ENCODE results near the gene PTPRE.

PTPRE gene

GRCh38 chr10:127905001-127905847, 1.7 kb upstream of the PTPRE start:
- intact Hi-C loops (cut with DNase I; ENCODE audit: low total_unique reads): no loop called here
- DNase-seq: peak in 1 of 2 donors; percentile 42
- H3K36me3 ChIP-seq: no peaks in the 10 kb centered on the region

GRCh38 chr10:127905848-127906261, 1.0 kb upstream of the PTPRE start:
- intact Hi-C loops (cut with DNase I; ENCODE audit: low total_unique reads): loop anchor here (2.0 kb wide), 1 partner anchor 105 kb away; no protein-coding TSS in a partner anchor
- DNase-seq: no peak
- H3K4me3 ChIP-seq: no peak overlapping the region
- no peaks in the 10 kb centered on the region for H3K9me3 ChIP-seq
- no peaks in the 10 kb centered on the region for H3K36me3 ChIP-seq
- peaks cover 0 to 17% of the 10 kb centered on the region in 2 donors for H3K27me3 ChIP-seq
- peaks cover 0 to 24% (median 19%) of the 10 kb centered on the region in 4 donors for H3K4me1 ChIP-seq
- no peak overlapping the region for H3K27ac ChIP-seq
- no peak for TF ChIP-seq CTCF (IDR thresholded peaks at IDR 0.05)

More at GRCh38 chr10:127905001-127905847, 1.7 kb upstream of the PTPRE start:
- TF ChIP-seq CTCF (IDR thresholded peaks at IDR 0.05): no peak
- Histone ChIP-seq H3K4me3 (no peak overlapping the region), H3K9me3 (no peaks in the 10 kb centered on the region), H3K27ac (no peak overlapping the region), H3K4me1 (peaks cover 0 to 24% (median 19%) of the 10 kb centered on the region in 4 donors), H3K27me3 (peaks cover 0 to 17% of the 10 kb centered on the region in 2 donors)

GRCh38 chr10:127907411-127908105, 655 bp downstream of the PTPRE start:
- no peaks in the 10 kb centered on the region for H3K36me3 ChIP-seq
- DNase-seq: no peak
- H3K27ac ChIP-seq: peak overlapping the region; percentile 44 to 63
- peaks cover 0 to 24% (median 19%) of the 10 kb centered on the region in 4 donors for H3K4me1 ChIP-seq
- peaks cover 0 to 17% of the 10 kb centered on the region in 2 donors for H3K27me3 ChIP-seq
- no peak for TF ChIP-seq CTCF (IDR thresholded peaks at IDR 0.05)
- H3K4me3 ChIP-seq: peak overlapping the region; percentile 53 to 77
- no peaks in the 10 kb centered on the region for H3K9me3 ChIP-seq
- intact Hi-C loops (cut with DNase I; ENCODE audit: low total_unique reads): loop anchor here (2.0 kb wide), 1 partner anchor 103 kb away; no protein-coding TSS in a partner anchor

- Histone ChIP-seq H3K4me1 (peaks cover 0 to 24% (median 19%) of the 10 kb centered on the region in 4 donors), H3K4me3 (peak overlapping the region; percentile 53 to 77), H3K9me3 (no peaks in the 10 kb centered on the region), H3K36me3 (no peaks in the 10 kb centered on the region), H3K27me3 (peaks cover 0 to 17% of the 10 kb centered on the region in 2 donors), H3K27ac (no peak overlapping the region)
- intact Hi-C loops (cut with DNase I; ENCODE audit: low total_unique reads): no loop called here
- no peak for TF ChIP-seq CTCF (IDR thresholded peaks at IDR 0.05)
- DNase-seq: no peak
These were observed 1.4 kb downstream of the PTPRE start for GRCh38 chr10:127908106-127908958.

GRCh38 chr10:127908959-127909267, 2.0 kb downstream of the PTPRE start:
- no peak for TF ChIP-seq CTCF (IDR thresholded peaks at IDR 0.05)
- intact Hi-C loops (cut with DNase I; ENCODE audit: low total_unique reads): no loop called here
- no peak overlapping the region for H3K4me3 ChIP-seq
- no peak overlapping the region for H3K27ac ChIP-seq
- H3K9me3 ChIP-seq: no peaks in the 10 kb centered on the region
- H3K4me1 ChIP-seq: peaks cover 0 to 24% (median 19%) of the 10 kb centered on the region in 4 donors
- no peak for DNase-seq
- H3K27me3 ChIP-seq: peaks cover 0 to 17% of the 10 kb centered on the region in 2 donors
- H3K36me3 ChIP-seq: no peaks in the 10 kb centered on the region

Measured in tibial artery (tissue), 4 donors.